PC-3 (cell line): ENCODE measurements around the gene SPSB3. TPM values are rescaled to one million over a fixed set of nuclear protein-coding genes. Genes with fewer than 3 reads are reported as not detected.

Source experiments
- ATAC-seq: fragments of 200-7000 bp; cut with Tn5 transposase; 2 replicates; pipeline ENCODE4 v1.9.1; 2020; ENCODE audit warnings: mild to moderate bottlenecking, moderate library complexity
- BruUV-seq: library from RNA; stranded (reverse); fragments of 400-500 nt; replicated peaks from 2 replicates; lab custom pipeline; 2021; lab: Mats Ljungman, UMichigan
- CTCF ChIA-PET: fragments of 300-600 bp; sonication (Branson Sonifier 250); formaldehyde crosslinking; loops from one replicate; lab custom pipeline; 2022; ENCODE audit warnings: antibody characterized with exemption; lab: Charles Lee
- POLR2A ChIA-PET: fragments of 300-600 bp; sonication (Branson Sonifier 250); formaldehyde crosslinking; loops from one replicate; lab custom pipeline; 2022; ENCODE audit warnings: antibody characterized with exemption; ENCODE audit not compliant: unreplicated experiment; lab: Charles Lee
- DNase-seq: peaks from one replicate; pipeline ENCODE4 v3.0.0-alpha.2; 2015
- H2AFZ ChIP-seq: fragments of 300-600 bp; sonication (generic); 2 replicates; pipeline ENCODE4 v1.6.0; 2016; ENCODE audit warnings: antibody characterized with exemption, low read length
- H3F3A ChIP-seq: fragments of 300-600 bp; sonication (generic); one replicate; pipeline ENCODE4 v1.6.0; 2017; ENCODE audit warnings: antibody characterized with exemption, low read length, control low read depth, mild to moderate bottlenecking; ENCODE audit not compliant: unreplicated experiment
- H3K27ac ChIP-seq: fragments of 300-600 bp; sonication (generic); 2 replicates; pipeline ENCODE4 v1.5.1; 2016; ENCODE audit warnings: mild to moderate bottlenecking, low read length
- H3K27me3 ChIP-seq: fragments of 300-600 bp; sonication (generic); 2 replicates; pipeline ENCODE4 v1.6.1; 2016; ENCODE audit warnings: low read length, mixed read lengths
- H3K36me3 ChIP-seq: fragments of 300-600 bp; sonication (generic); 2 replicates; pipeline ENCODE4 v1.6.1; 2016; ENCODE audit warnings: low read depth, mixed run types, low read length, mixed read lengths
- H3K4me1 ChIP-seq: fragments of 300-600 bp; sonication (generic); 2 replicates; pipeline ENCODE4 v1.5.1; 2016; ENCODE audit warnings: low read length; ENCODE audit not compliant: insufficient read depth
- H3K4me2 ChIP-seq: fragments of 300-600 bp; sonication (generic); 2 replicates; pipeline ENCODE4 v1.6.0; 2016; ENCODE audit warnings: low read length
- H3K4me3 ChIP-seq: fragments of 300-600 bp; sonication (generic); 2 replicates; pipeline ENCODE4 v1.5.1; 2016; ENCODE audit warnings: mild to moderate bottlenecking, low read length, mixed read lengths
- H3K79me2 ChIP-seq: fragments of 300-600 bp; sonication (generic); 2 replicates; pipeline ENCODE4 v1.6.1; 2017; ENCODE audit warnings: low read length, mixed read lengths
- H3K9ac ChIP-seq: fragments of 300-600 bp; sonication (generic); 2 replicates; pipeline ENCODE4 v1.6.0; 2016; ENCODE audit warnings: mild to moderate bottlenecking, low read length
- H3K9me2 ChIP-seq: fragments of 300-600 bp; sonication (generic); replicated peaks from 2 replicates; pipeline ENCODE4 v1.6.1; 2016; ENCODE audit warnings: mixed run types, low read length, mixed read lengths
- H3K9me3 ChIP-seq: fragments of 300-600 bp; sonication (generic); 2 replicates; pipeline ENCODE4 v1.6.1; 2016; ENCODE audit warnings: low read length, mixed read lengths
- H4K20me1 ChIP-seq: fragments of 300-600 bp; sonication (generic); 2 replicates; pipeline ENCODE4 v1.6.1; 2016; ENCODE audit warnings: low read length, mixed read lengths
- EZH2 ChIP-seq: fragments of 300-600 bp; sonication (generic); IDR thresholded peaks from one replicate; pipeline ENCODE4 v1.6.1; 2017; ENCODE audit warnings: antibody characterized with exemption, mild to moderate bottlenecking, low read length; ENCODE audit not compliant: unreplicated experiment
- EZH2phosphoT487 ChIP-seq: fragments of 300-600 bp; sonication (generic); IDR thresholded peaks from 2 replicates; pipeline ENCODE4 v1.6.1; 2018; ENCODE audit warnings: mild to moderate bottlenecking, antibody characterized with exemption, low read length, borderline replicate concordance
- intact Hi-C: fragments of 100-400 bp; cut with micrococcal nuclease; formaldehyde crosslinking; loops from 2 replicates; pipeline ENCODE4 v1.9.0; 2023
- total RNA-seq: library from RNA; depleted of rRNA; stranded (reverse); fragments of >200 nt; gene quantifications from 2 replicates; pipeline ENCODE4 v1.2.3, GENCODE V29; 2014
- TF ChIP-seq, protein P1 (sequence below): fragments of 300-600 bp; sonication (generic); conservative IDR thresholded peaks from 2 replicates; pipeline ENCODE4 v1.5.1; 2017; ENCODE audit warnings: antibody characterized with exemption, low read depth, mild to moderate bottlenecking, low read length

Gene SPSB3
- total RNA-seq, 1 experiment from 2014 or later, result 27.4 TPM

DNA sequence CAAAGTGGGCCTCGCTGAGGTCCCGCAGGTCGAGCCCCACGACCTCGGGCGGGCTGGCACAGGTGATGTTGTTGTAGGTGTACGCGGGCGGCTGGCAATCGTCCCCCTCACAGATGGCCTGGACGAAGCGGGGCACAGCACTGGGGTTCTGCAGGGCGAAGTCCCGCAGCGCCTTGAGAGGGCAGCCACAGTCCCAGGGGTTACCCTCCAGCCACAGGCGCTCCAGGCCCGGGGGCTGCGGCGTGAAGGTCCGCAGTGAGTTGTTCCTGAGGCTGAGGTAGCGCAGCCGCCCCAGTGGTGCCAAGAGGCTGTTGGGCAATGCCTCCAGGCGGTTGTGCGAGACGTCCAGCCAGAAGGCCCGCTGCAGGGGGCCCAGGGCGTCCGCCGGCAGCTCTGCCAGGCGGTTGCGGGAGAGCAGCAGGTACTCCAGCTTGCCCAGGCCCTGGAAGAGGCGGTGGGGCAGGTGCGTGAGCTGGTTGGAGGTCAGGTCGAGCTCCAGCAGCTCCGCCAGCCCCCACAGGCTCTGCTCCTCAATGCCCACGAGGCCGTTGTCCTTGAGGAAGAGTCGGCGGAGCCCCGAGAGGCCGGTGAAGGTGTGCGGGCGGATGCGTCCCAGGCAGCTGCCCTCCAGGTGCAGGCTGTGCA is 8.4 kb upstream of the SPSB3 start:
- no peak for TF ChIP-seq EZH2
- TF ChIP-seq, protein P1, sequence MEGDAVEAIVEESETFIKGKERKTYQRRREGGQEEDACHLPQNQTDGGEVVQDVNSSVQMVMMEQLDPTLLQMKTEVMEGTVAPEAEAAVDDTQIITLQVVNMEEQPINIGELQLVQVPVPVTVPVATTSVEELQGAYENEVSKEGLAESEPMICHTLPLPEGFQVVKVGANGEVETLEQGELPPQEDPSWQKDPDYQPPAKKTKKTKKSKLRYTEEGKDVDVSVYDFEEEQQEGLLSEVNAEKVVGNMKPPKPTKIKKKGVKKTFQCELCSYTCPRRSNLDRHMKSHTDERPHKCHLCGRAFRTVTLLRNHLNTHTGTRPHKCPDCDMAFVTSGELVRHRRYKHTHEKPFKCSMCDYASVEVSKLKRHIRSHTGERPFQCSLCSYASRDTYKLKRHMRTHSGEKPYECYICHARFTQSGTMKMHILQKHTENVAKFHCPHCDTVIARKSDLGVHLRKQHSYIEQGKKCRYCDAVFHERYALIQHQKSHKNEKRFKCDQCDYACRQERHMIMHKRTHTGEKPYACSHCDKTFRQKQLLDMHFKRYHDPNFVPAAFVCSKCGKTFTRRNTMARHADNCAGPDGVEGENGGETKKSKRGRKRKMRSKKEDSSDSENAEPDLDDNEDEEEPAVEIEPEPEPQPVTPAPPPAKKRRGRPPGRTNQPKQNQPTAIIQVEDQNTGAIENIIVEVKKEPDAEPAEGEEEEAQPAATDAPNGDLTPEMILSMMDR, result no peak
- TF ChIP-seq EZH2phosphoT487, result no peak
- Histone ChIP-seq H3K4me3 (no peak overlapping the region), H3K27ac (no peak overlapping the region), H3K9ac (no peak overlapping the region), H3K27me3 (no peaks in the 10 kb centered on the region), H3F3A (no peaks in the 10 kb centered on the region), H3K4me2 (no peak overlapping the region), H3K9me2 (no peaks in the 10 kb centered on the region), H4K20me1 (no peaks in the 10 kb centered on the region), H3K9me3 (no peaks in the 10 kb centered on the region), H3K79me2 (peaks cover 9% of the 10 kb centered on the region), H3K36me3 (no peaks in the 10 kb centered on the region), H2AFZ (no peak overlapping the region), H3K4me1 (no peaks in the 10 kb centered on the region)
- intact Hi-C loops, result no loop called here
- ChIA-PET CTCF (no interaction called here), POLR2A (no interaction called here)
- ATAC-seq (no peak), DNase-seq (no peak)
- no TSS peak for BruUV-seq

DNA sequence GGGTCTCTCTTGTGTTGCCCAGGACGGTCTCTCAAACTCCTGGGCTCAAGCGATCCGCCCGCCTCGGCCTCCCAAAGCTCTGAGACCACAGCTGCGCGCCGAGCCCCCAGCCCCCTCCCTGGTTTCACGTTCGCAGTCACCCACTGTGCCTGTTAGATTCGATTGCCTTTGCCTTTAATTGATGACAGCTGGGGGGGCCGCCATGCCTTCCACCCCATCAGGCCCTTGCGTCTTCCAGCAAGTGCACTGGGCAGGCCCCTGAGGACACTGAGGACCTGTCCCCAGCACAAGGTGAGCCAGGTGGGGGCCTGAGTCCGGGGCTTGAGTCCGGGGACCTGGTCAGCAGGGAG is 7.9 kb upstream of the SPSB3 start:
- ATAC-seq (no peak), DNase-seq (no peak)
- Histone ChIP-seq H3K4me3 (no peak overlapping the region), H3K36me3 (no peaks in the 10 kb centered on the region), H3K4me2 (no peak overlapping the region), H3K9me2 (no peaks in the 10 kb centered on the region), H4K20me1 (no peaks in the 10 kb centered on the region), H3K79me2 (peaks cover 14% of the 10 kb centered on the region), H3K4me1 (no peaks in the 10 kb centered on the region), H3K27me3 (no peaks in the 10 kb centered on the region), H2AFZ (no peak overlapping the region), H3K9me3 (no peaks in the 10 kb centered on the region), H3F3A (no peaks in the 10 kb centered on the region), H3K9ac (no peak overlapping the region), H3K27ac (no peak overlapping the region)
- ChIA-PET CTCF (no interaction called here), POLR2A (no interaction called here)
- BruUV-seq, result no TSS peak
- TF ChIP-seq, protein P1, result no peak
- no peak for TF ChIP-seq EZH2phosphoT487
- TF ChIP-seq EZH2, result no peak
- intact Hi-C loops, result no loop called here

DNA sequence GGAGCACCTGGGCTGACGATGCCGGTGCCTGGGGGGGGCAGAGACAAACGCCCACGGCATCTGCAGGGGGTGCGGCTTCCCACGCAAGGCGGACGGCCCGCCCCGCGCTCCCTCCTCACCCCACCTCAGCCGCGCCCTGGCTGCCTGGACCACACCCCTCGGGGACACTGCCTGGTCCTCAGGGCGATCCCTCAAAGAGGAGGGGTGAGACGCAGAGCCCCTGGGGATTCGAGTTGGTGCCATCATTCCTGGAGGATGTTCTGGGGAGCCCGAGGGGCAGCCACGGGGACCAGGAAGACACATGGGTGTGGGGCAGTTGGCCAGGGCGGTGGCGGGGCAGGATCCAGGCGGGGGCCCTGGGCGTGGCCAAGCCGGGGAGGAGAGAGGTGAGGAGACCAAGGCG is 7.3 kb upstream of the SPSB3 start:
- H3K4me1 ChIP-seq, result no peaks in the 10 kb centered on the region
- H3K36me3 ChIP-seq, result no peaks in the 10 kb centered on the region
- TF ChIP-seq, protein P1, result no peak
- TF ChIP-seq EZH2, result no peak
- no peak for TF ChIP-seq EZH2phosphoT487
- H3K79me2 ChIP-seq, result peaks cover 20% of the 10 kb centered on the region
- H3F3A ChIP-seq, result no peaks in the 10 kb centered on the region
- intact Hi-C loops, result no loop called here
- H3K4me3 ChIP-seq, result no peak overlapping the region
- ChIA-PET POLR2A (no interaction called here), CTCF (no interaction called here)
- DNase-seq (no peak), ATAC-seq (no peak)
- no peaks in the 10 kb centered on the region for H3K9me3 ChIP-seq
- H2AFZ ChIP-seq, result no peak overlapping the region
- no peaks in the 10 kb centered on the region for H3K27me3 ChIP-seq
- no peaks in the 10 kb centered on the region for H4K20me1 ChIP-seq
- BruUV-seq, result no TSS peak
- no peak overlapping the region for H3K9ac ChIP-seq
- no peak overlapping the region for H3K4me2 ChIP-seq
- H3K9me2 ChIP-seq, result no peaks in the 10 kb centered on the region
- H3K27ac ChIP-seq, result no peak overlapping the region
